K562 (cell line): Measurements from ENCODE around the gene AFF3. TPM values are rescaled to one million over a fixed set of nuclear protein-coding genes. Genes with fewer than 3 reads are reported as not detected.

Experiments used
- ATAC-seq: fragments of 200-7000 bp; cut with Tn5 transposase; 3 replicates; pipeline ENCODE4 v1.9.1; 2020; ENCODE audit warnings: moderate library complexity
- BruUV-seq: library from RNA; stranded (reverse); fragments of 400-500 nt; replicated peaks from 2 replicates; lab custom pipeline; 2021; lab: Mats Ljungman, UMichigan
- CTCF ChIA-PET: fragments of 300-600 bp; formaldehyde crosslinking; extraction: SDS; loops from one replicate; lab custom pipeline; 2021; ENCODE audit warnings: low intra/inter-chr PET ratio; lab: Yijun Ruan, JAX
- POLR2A ChIA-PET: fragments of 300-600, 350-650 bp; sonication (Branson Sonifier 250); formaldehyde crosslinking; extraction: SDS; loops from one replicate; lab custom pipeline; 2021; ENCODE audit warnings: antibody characterized with exemption, inconsistent platforms; lab: Yijun Ruan, JAX
- DNase-seq, 4 experiments: peaks; one replicate each; pipeline versions ENCODE4 v3.0.0 to v3.0.0-alpha.2; 2011 to 2018; ENCODE audit warnings: low spot score in 3 of 4, mixed read lengths in 3 of 4; ENCODE audit errors: extremely low read depth in 1 of 4
- FAIRE-seq: peaks from 2 replicates; lab custom pipeline; 2011; peaks lifted over from hg19 to GRCh38; lab: Jason Lieb, UNC
- H2AFZ ChIP-seq: 2 replicates; pipeline ENCODE4 v1.6.0; 2011; ENCODE audit warnings: low read depth, low read length, control low read depth, inconsistent platforms
- H3K27ac ChIP-seq: fragments of 200-600 bp; 3 replicates; pipeline ENCODE4 v1.8.0; 2011; ENCODE audit warnings: low read depth, mild to moderate bottlenecking, control low read depth, inconsistent platforms, low read length, moderate library complexity, mixed read lengths; ENCODE audit errors: extremely low read depth
- H3K27me3 ChIP-seq, 2 experiments: fragments of 300-600 bp in 1 of 2; 2 replicates in 1 of 2; 3 replicates in 1 of 2; pipeline versions ENCODE4 v1.6.0 to v1.8.0; 2011; ENCODE audit warnings: inconsistent platforms in 2 of 2, low read length in 2 of 2, mild to moderate bottlenecking in 1 of 2, mixed read lengths in 1 of 2, moderate library complexity in 1 of 2; ENCODE audit not compliant: control insufficient read depth in 2 of 2, insufficient read depth in 2 of 2
- H3K36me3 ChIP-seq: fragments of 300-600 bp; 3 replicates; pipeline ENCODE4 v1.8.0; 2011; ENCODE audit warnings: mild to moderate bottlenecking, low read length, inconsistent platforms; ENCODE audit not compliant: control insufficient read depth, insufficient read depth
- H3K4me1 ChIP-seq, 2 experiments: fragments of 200-600 bp in 1 of 2; replicated peaks in 1 of 2; 2 replicates in 1 of 2; 3 replicates in 1 of 2; pipeline versions ENCODE4 v1.5.1 to v1.8.0; 2011; ENCODE audit warnings: inconsistent platforms in 2 of 2, low read length in 2 of 2, mild to moderate bottlenecking in 1 of 2, mixed read lengths in 1 of 2, moderate library complexity in 1 of 2; ENCODE audit not compliant: control insufficient read depth in 2 of 2, insufficient read depth in 2 of 2
- H3K4me2 ChIP-seq: 2 replicates; pipeline ENCODE4 v1.6.1; 2011; ENCODE audit warnings: low read length, control low read depth, inconsistent platforms, mixed read lengths; ENCODE audit not compliant: insufficient read depth
- H3K4me3 ChIP-seq: fragments of 200-600 bp; sonication (generic), shearing (Covaris generic); 2 replicates; pipeline ENCODE4 v1.5.1; 2016; ENCODE audit warnings: control low read depth, inconsistent platforms
- H3K79me2 ChIP-seq: fragments of 200-600 bp; 3 replicates; pipeline ENCODE4 v1.8.0; 2011; ENCODE audit warnings: low read length, inconsistent platforms; ENCODE audit not compliant: control insufficient read depth, insufficient read depth
- H3K9ac ChIP-seq, 2 experiments: 2 replicates each; pipeline versions ENCODE4 v1.6.0 to v1.6.1; 2011; ENCODE audit warnings: low read depth in 2 of 2, low read length in 2 of 2, control low read depth in 1 of 2, inconsistent platforms in 1 of 2, mild to moderate bottlenecking in 1 of 2, mixed read lengths in 1 of 2; ENCODE audit not compliant: insufficient read depth in 1 of 2
- H3K9me1 ChIP-seq: one replicate; pipeline ENCODE4 v1.6.0; 2011; ENCODE audit warnings: inconsistent platforms, mild to moderate bottlenecking, low read length, moderate library complexity; ENCODE audit not compliant: control insufficient read depth, insufficient read depth
- H3K9me3 ChIP-seq: replicated peaks from 2 replicates; pipeline ENCODE4 v1.5.1; 2011; ENCODE audit warnings: low read depth, low read length, inconsistent platforms; ENCODE audit not compliant: control insufficient read depth, insufficient read depth
- H4K20me1 ChIP-seq: replicated peaks from 2 replicates; pipeline ENCODE4 v1.6.1; 2011; ENCODE audit warnings: low read length, inconsistent platforms, mixed read lengths; ENCODE audit not compliant: control insufficient read depth, insufficient read depth
- ADNP ChIP-seq: fragments of 200-800 bp; sonication (Bioruptor generic); IDR thresholded peaks from 2 replicates; pipeline ENCODE4 v1.6.1; 2016; ENCODE audit warnings: missing genetic modification characterization, missing compliant biosample characterization
- ARID3A ChIP-seq: IDR thresholded peaks from 2 replicates; pipeline ENCODE4 v1.6.1; 2012; ENCODE audit warnings: low read depth, low read length, improper control_type of control experiment, borderline replicate concordance
- EHMT2 ChIP-seq: fragments of 450-650 bp; IDR thresholded peaks from 2 replicates; pipeline ENCODE4 v1.6.1; 2018; ENCODE audit warnings: antibody characterized with exemption
- FOS ChIP-seq: IDR thresholded peaks from 3 replicates; pipeline ENCODE4 v1.6.1; 2011; ENCODE audit not compliant: insufficient read length; ENCODE audit errors: extremely low read depth
- HMGXB4 ChIP-seq: sonication (generic); formaldehyde crosslinking; IDR thresholded peaks from 2 replicates; pipeline ENCODE4 v1.8.1; 2023; ENCODE audit warnings: mild to moderate bottlenecking, missing genetic modification reagents
- KAT2B ChIP-seq: IDR thresholded peaks from one replicate; pipeline ENCODE4 v1.6.1; 2012; ENCODE audit warnings: low read depth, mild to moderate bottlenecking, control low read depth, inconsistent platforms, low read length, moderate library complexity
- POLR2H ChIP-seq: IDR thresholded peaks from 2 replicates; pipeline ENCODE4 v1.6.1; 2016; ENCODE audit warnings: missing genetic modification characterization, low read depth, mild to moderate bottlenecking, control low read depth, missing compliant biosample characterization, moderate library complexity
- RBM15 ChIP-seq: fragments of 200-400 bp; formaldehyde crosslinking; IDR thresholded peaks from 2 replicates; pipeline ENCODE4 v1.6.1; 2018; ENCODE audit warnings: mild to moderate bottlenecking, low read length, moderate library complexity; ENCODE audit not compliant: insufficient read depth
- SLC30A9 ChIP-seq: fragments of 250-450 bp; sonication (Bioruptor Pico); IDR thresholded peaks from 2 replicates; pipeline ENCODE4 v1.8.0; 2022; ENCODE audit warnings: mild to moderate bottlenecking, moderate library complexity
- SPI1 ChIP-seq: IDR thresholded peaks from 2 replicates; pipeline ENCODE4 v1.6.1; 2011; ENCODE audit warnings: low read depth, low read length, control low read depth, borderline replicate concordance
- WHSC1 ChIP-seq: IDR thresholded peaks from one replicate; pipeline ENCODE4 v1.6.1; 2012; ENCODE audit warnings: low read length, control low read depth, inconsistent platforms
- ZBTB33 ChIP-seq: sonication (generic); formaldehyde crosslinking; IDR thresholded peaks from 2 replicates; pipeline ENCODE4 v1.8.1; 2023; ENCODE audit warnings: mild to moderate bottlenecking, missing genetic modification reagents
- ZNF165 ChIP-seq: fragments of 250-450 bp; sonication (Bioruptor Pico); IDR thresholded peaks from 2 replicates; pipeline ENCODE4 v1.4.0; 2020; ENCODE audit warnings: borderline replicate concordance
- whole genome bisulfite sequencing: fragments of 100-300 bp; shearing (Covaris generic); methylation state at CpG from one replicate; pipeline ENCODE4 v1.1.6; 2016; ENCODE audit warnings: low coverage, mixed read lengths; ENCODE audit not compliant: insufficient coverage; ENCODE audit errors: missing lambda C conversion rate; 5-methylcytosine and 5-hydroxymethylcytosine counted together
- in situ Hi-C: fragments of 300-500 bp; cut with MboI; formaldehyde crosslinking; loops from 4 replicates; pipeline ENCODE4 v1.15.0; 2018; ENCODE audit warnings: inconsistent platforms, mixed read lengths
- intact Hi-C: fragments of 100-400 bp; cut with micrococcal nuclease; formaldehyde crosslinking; loops from 2 replicates; pipeline ENCODE4 v1.14.2; 2022
- polyA plus RNA-seq, 8 experiments: library from polyadenylated mRNA; depleted of rRNA in 4 of 8; stranded (reverse) in 5 of 8; unstranded in 3 of 8; fragments of >200 nt; fragmentation: Nextera tagmentation in 2 of 8; fragmentation: Illumina TruSeq in 1 of 8; extraction: Ambion mirVana in 2 of 8; extraction: Trizol in 1 of 8; gene quantifications; 2 replicates each; pipeline versions ENCODE4 v1.2.1 to v1.2.3, GENCODE V29; 2011 to 2014; ENCODE audit warnings: inconsistent platforms in 1 of 8, missing spikeins in 1 of 8
- total RNA-seq, 7 experiments: library from RNA; depleted of rRNA in 6 of 7; stranded (reverse); fragments of >200 nt in 6 of 7; fragmentation: Illumina TruSeq in 2 of 7; extraction: Trizol in 2 of 7; gene quantifications; 2 replicates each; pipeline versions ENCODE4 v1.2.1 to v1.2.3, GENCODE V29; 2011 to 2021; ENCODE audit warnings: low replicate concordance in 1 of 7

AFF3 gene
- total and polyA plus RNA-seq, 9 of the 15 experiments (the other 6 are each of a cell fraction or from before 2014, with no cell fraction given), result 0.02 to 0.11 TPM; not detected in 7

- TF ChIP-seq ZBTB33 (CRISPR knock-in tag), result no peak
- TF ChIP-seq FOS, result no peak
These were observed 105.6 kb downstream of the AFF3 start (continued) for GRCh38 chr2:100036793-100037192.

- H3K4me1 ChIP-seq, result no peaks in the 10 kb centered on the region
- H3K9me3 ChIP-seq, result no peaks in the 10 kb centered on the region
- intact Hi-C loops, result no loop called here
- no peak overlapping the region for H3K4me2 ChIP-seq
- ChIA-PET CTCF (no interaction called here), POLR2A (no interaction called here)
- no peaks in the 10 kb centered on the region for H3K79me2 ChIP-seq
- no TSS peak for BruUV-seq
- no peaks in the 10 kb centered on the region for H3K9me1 ChIP-seq
- no peak for ATAC-seq
- peaks cover 0 to 7% of the 10 kb centered on the region in 2 experiments; a peak in 2 of 5 replicates for H3K27me3 ChIP-seq
- H3K36me3 ChIP-seq, result no peaks in the 10 kb centered on the region
- H2AFZ ChIP-seq, result no peak overlapping the region
- in situ Hi-C loops, result no loop called here
- no peak overlapping the region for H3K4me3 ChIP-seq
- H4K20me1 ChIP-seq, result no peaks in the 10 kb centered on the region
- no peak overlapping the region for H3K9ac ChIP-seq
- H3K27ac ChIP-seq, result no peak overlapping the region
- no peak for DNase-seq
- FAIRE-seq, result no peak
- WGBS, result 5% methylated on average over 2 of the region's 2 CpGs
- TF ChIP-seq ARID3A, result no peak
- TF ChIP-seq HMGXB4 (CRISPR knock-in tag), result no peak
- no peak for TF ChIP-seq EHMT2
- no peak for TF ChIP-seq SLC30A9 (CRISPR knock-in tag)
- no peak for TF ChIP-seq WHSC1
- no peak for TF ChIP-seq KAT2B
- no peak for TF ChIP-seq ZNF165
- no peak for TF ChIP-seq RBM15
- no peak for TF ChIP-seq POLR2H (tag)
- no peak for TF ChIP-seq ADNP (tag)
- TF ChIP-seq SPI1, result no peak
These were observed 106.4 kb downstream of the AFF3 start for GRCh38 chr2:100036026-100036425.
